Lung (tissue), 12 donors: ENCODE measurements around the gene AOX1. TPM values are rescaled to one million over a fixed set of nuclear protein-coding genes. Genes with fewer than 3 reads are reported as not detected.

ENCODE experiments used
- ATAC-seq: fragments of 200-7000 bp; cut with Tn5 transposase; one replicate; pipeline ENCODE4 v1.9.1; 2020; ENCODE audit warnings: moderate number of reproducible peaks; ENCODE audit not compliant: insufficient read depth, low FRiP score
- DNase-seq, 3 donors: peaks; one replicate each; pipeline ENCODE4 v3.0.0-alpha.2; 2013 to 2017
- H3K27ac ChIP-seq, 2 donors: one replicate each; pipeline ENCODE4 v1.5.1; 2013; ENCODE audit warnings: mild to moderate bottlenecking in 2 of 2, moderate library complexity in 2 of 2, control low read depth in 1 of 2, inconsistent platforms in 1 of 2, low read depth in 1 of 2, low read length in 1 of 2
- H3K27me3 ChIP-seq, 3 donors: one replicate each; pipeline ENCODE4 v1.5.1; 2013; ENCODE audit warnings: low read length in 2 of 3; ENCODE audit not compliant: control insufficient read depth in 3 of 3, insufficient read depth in 3 of 3
- H3K36me3 ChIP-seq, 4 donors: one replicate each; pipeline ENCODE4 v1.5.1; 2013; ENCODE audit warnings: low read length in 4 of 4, mild to moderate bottlenecking in 1 of 4, moderate library complexity in 1 of 4; ENCODE audit not compliant: control insufficient read depth in 4 of 4, insufficient read depth in 4 of 4
- H3K4me1 ChIP-seq, 5 donors: one replicate each; pipeline ENCODE4 v1.5.1; 2013; ENCODE audit warnings: low read length in 5 of 5, mild to moderate bottlenecking in 2 of 5, moderate library complexity in 1 of 5; ENCODE audit not compliant: control insufficient read depth in 5 of 5, insufficient read depth in 5 of 5
- H3K4me3 ChIP-seq: one replicate; pipeline ENCODE4 v1.5.1; 2013; ENCODE audit warnings: mild to moderate bottlenecking, control low read depth, moderate library complexity
- H3K9ac ChIP-seq, 2 donors: one replicate each; pipeline ENCODE4 v1.5.1; 2013; ENCODE audit warnings: low read length in 2 of 2, control low read depth in 1 of 2; ENCODE audit not compliant: insufficient read depth in 1 of 2
- H3K9me3 ChIP-seq, 4 donors: one replicate each; pipeline ENCODE4 v1.5.1; 2013; ENCODE audit warnings: low read length in 3 of 4, mild to moderate bottlenecking in 1 of 4, moderate library complexity in 1 of 4; ENCODE audit not compliant: control insufficient read depth in 4 of 4, insufficient read depth in 3 of 4
- CTCF ChIP-seq: IDR thresholded peaks from 2 replicates; pipeline ENCODE4 v1.5.1; 2012; ENCODE audit warnings: mild to moderate bottlenecking; ENCODE audit errors: control extremely low read depth, extremely low read depth
- WGBS, 2 donors: extraction: QIAGEN DNeasy Blood & Tissue Kit; methylation state at CpG; one replicate each; pipeline ENCODE4 v1.1.7; 2013; 5-methylcytosine and 5-hydroxymethylcytosine counted together
- polyA plus RNA-seq, 2 donors: library from polyadenylated mRNA; stranded (reverse); fragments of 200-250 nt; gene quantifications; one replicate each; pipeline ENCODE4 v1.2.1, GENCODE V29; 2013
- total RNA-seq, 2 donors: library from RNA; depleted of rRNA in 1 of 2; stranded (reverse); fragments of >200 nt in 1 of 2; gene quantifications; one replicate each; pipeline ENCODE4 v1.2.1, GENCODE V29; 2014 to 2021
- donor health status: control.
- donor health status: control.
- donor health status: Bipolar disorder and iron deficiency.
- donor health status: healthy.
- donor health status: DM: yes; HTN: yes; CAD: no.

AOX1 gene
- total and polyA plus RNA-seq, 4 donors = 8.0 to 48.5 (median 10.6) TPM

GRCh38 chr2:200592406-200593075 lies 6.7 kb downstream of the AOX1 start:
- Histone ChIP-seq H3K9me3 (peaks cover 0 to 5% (median 0%) of the 10 kb centered on the region in 4 donors), H3K36me3 (peaks cover 0 to 11% (median 0%) of the 10 kb centered on the region in 4 donors), H3K9ac (no peak overlapping the region), H3K27me3 (no peaks in the 10 kb centered on the region), H3K4me3 (no peak overlapping the region), H3K27ac (no peak overlapping the region), H3K4me1 (peaks cover 0 to 14% (median 0%) of the 10 kb centered on the region in 5 donors)
- whole genome bisulfite sequencing, 2 donors = 52 to 77% methylated on average over 1 of the region's 1 CpG
- DNase-seq = peak; percentile 56 to 93 (median 88)
- no peak for TF ChIP-seq CTCF
- ATAC-seq = no peak

GRCh38 chr2:200593905-200594304 lies 8.1 kb downstream of the AOX1 start:
- 60 to 84% methylated on average over 1 of the region's 1 CpG for WGBS, 2 donors
- Histone ChIP-seq H3K4me3 (no peak overlapping the region), H3K4me1 (peaks cover 0 to 14% (median 0%) of the 10 kb centered on the region in 5 donors), H3K27me3 (no peaks in the 10 kb centered on the region), H3K9ac (no peak overlapping the region), H3K36me3 (peaks cover 0 to 11% (median 0%) of the 10 kb centered on the region in 4 donors), H3K9me3 (peaks cover 0 to 5% (median 0%) of the 10 kb centered on the region in 4 donors), H3K27ac (no peak overlapping the region)
- no peak for ATAC-seq
- no peak for DNase-seq
- TF ChIP-seq CTCF = no peak

GRCh38 chr2:200595913-200596312 lies 10.1 kb downstream of the AOX1 start:
- H3K27ac ChIP-seq = no peak overlapping the region
- no peak for TF ChIP-seq CTCF
- no peak overlapping the region for H3K9ac ChIP-seq
- H3K27me3 ChIP-seq = no peaks in the 10 kb centered on the region
- H3K36me3 ChIP-seq = peaks cover 0 to 11% (median 0%) of the 10 kb centered on the region in 4 donors
- peaks cover 0 to 5% (median 0%) of the 10 kb centered on the region in 4 donors for H3K9me3 ChIP-seq
- WGBS, 2 donors = 59 to 83% methylated on average over 3 of the region's 3 CpGs
- H3K4me1 ChIP-seq = peaks cover 0 to 20% (median 0%) of the 10 kb centered on the region in 5 donors
- DNase-seq (no peak), ATAC-seq (no peak)
- H3K4me3 ChIP-seq = no peak overlapping the region
